GM18909 (cell line): ENCODE data around the gene POLR3H.

Source experiments
- ATAC-seq: cut with Tn5 transposase; IDR thresholded peaks from one replicate; pipeline ENCODE4 v1.9.1; 2021; ENCODE audit warnings: mild to moderate bottlenecking; ENCODE audit not compliant: unreplicated experiment, poor library complexity

Gene POLR3H

GRCh38 chr22:41539146-41540005 is 4.9 kb downstream of the POLR3H start:
- ATAC-seq: no peak

GRCh38 chr22:41538583-41538982 is 5.7 kb downstream of the POLR3H start:
- ATAC-seq: no peak

- no peak for ATAC-seq
These were observed 7.1 kb downstream of the POLR3H start for GRCh38 chr22:41537203-41537602.

- ATAC-seq: no peak
These were observed 9.0 kb downstream of the POLR3H start for GRCh38 chr22:41535244-41535643.

- no peak for ATAC-seq
These were observed 10.1 kb downstream of the POLR3H start for GRCh38 chr22:41534219-41534618.

GRCh38 chr22:41532908-41533825 is 11.1 kb downstream of the POLR3H start:
- ATAC-seq: no peak

- no peak for ATAC-seq
These were observed 12.4 kb downstream of the POLR3H start for GRCh38 chr22:41531715-41532477.

- ATAC-seq: no peak
These were observed 13.2 kb downstream of the POLR3H start for GRCh38 chr22:41530890-41531714.

- ATAC-seq: no peak
These were observed 15.2 kb downstream of the POLR3H start for GRCh38 chr22:41528938-41529561.

- ATAC-seq: no peak
These were observed 16.0 kb downstream of the POLR3H start for GRCh38 chr22:41528132-41528766.

GRCh38 chr22:41526830-41527799 is 17.2 kb downstream of the POLR3H start:
- no peak for ATAC-seq

- ATAC-seq: no peak
These were observed 17.9 kb downstream of the POLR3H start for GRCh38 chr22:41526226-41526829.

- no peak for ATAC-seq
These were observed 18.6 kb downstream of the POLR3H start for GRCh38 chr22:41525450-41526225.

- no peak for ATAC-seq
These were observed 19.3 kb downstream of the POLR3H start for GRCh38 chr22:41524809-41525449.

GRCh38 chr22:41524251-41524661 is 20.0 kb downstream of the POLR3H start:
- ATAC-seq: no peak
